Mesendoderm (in vitro differentiated cells): ENCODE results near the gene PLK3.
"Not testable (repeated sequence)": the region's sequence is repeated elsewhere in the genome, so short reads cannot be mapped to it uniquely, and the experiment has no call there.

Source experiments
- DNase-seq: peaks from one replicate; pipeline ENCODE4 v3.0.0; 2013
- H2AK5ac ChIP-seq: 2 replicates; pipeline ENCODE4 v1.6.1; 2013; ENCODE audit warnings: low read length, inconsistent platforms
- H2BK120ac ChIP-seq: 2 replicates; pipeline ENCODE4 v1.6.1; 2013; ENCODE audit warnings: low read depth, mild to moderate bottlenecking, low read length, moderate library complexity, mixed read lengths
- H2BK15ac ChIP-seq: replicated peaks from 2 replicates; pipeline ENCODE4 v1.6.1; 2013; ENCODE audit warnings: low read depth, mild to moderate bottlenecking, moderate library complexity
- H2BK5ac ChIP-seq: 2 replicates; pipeline ENCODE4 v1.6.1; 2013; ENCODE audit warnings: low read length, inconsistent platforms
- H3K18ac ChIP-seq: 2 replicates; pipeline ENCODE4 v1.6.1; 2013; ENCODE audit warnings: mild to moderate bottlenecking, low read length, mixed read lengths
- H3K23ac ChIP-seq: one replicate; pipeline ENCODE4 v1.6.1; 2013; ENCODE audit warnings: low read length
- H3K27ac ChIP-seq: 2 replicates; pipeline ENCODE4 v1.5.1; 2013; ENCODE audit warnings: low read depth, mild to moderate bottlenecking, inconsistent platforms, low read length, moderate library complexity
- H3K27me3 ChIP-seq: 2 replicates; pipeline ENCODE4 v1.6.1; 2013; ENCODE audit warnings: low read length, control low read depth, mild to moderate bottlenecking, inconsistent platforms; ENCODE audit not compliant: insufficient read depth, poor library complexity
- H3K36me3 ChIP-seq: 2 replicates; pipeline ENCODE4 v1.6.1; 2013; ENCODE audit warnings: low read length, inconsistent platforms; ENCODE audit not compliant: control insufficient read depth, insufficient read depth
- H3K4ac ChIP-seq: one replicate; pipeline ENCODE4 v1.6.1; 2013; ENCODE audit warnings: low read depth, mild to moderate bottlenecking, low read length, moderate library complexity
- H3K4me1 ChIP-seq: 2 replicates; pipeline ENCODE4 v1.6.1; 2013; ENCODE audit warnings: low read depth, low read length, inconsistent platforms; ENCODE audit not compliant: control insufficient read depth
- H3K4me2 ChIP-seq: 2 replicates; pipeline ENCODE4 v1.6.1; 2013; ENCODE audit warnings: low read length
- H3K4me3 ChIP-seq: 2 replicates; pipeline ENCODE4 v1.5.1; 2013; ENCODE audit warnings: mild to moderate bottlenecking, low read length
- H3K56ac ChIP-seq: one replicate; pipeline ENCODE4 v1.6.1; 2013; ENCODE audit warnings: low read length
- H3K79me1 ChIP-seq: 2 replicates; pipeline ENCODE4 v1.6.1; 2013; ENCODE audit warnings: low read length, inconsistent platforms
- H3K79me2 ChIP-seq: 2 replicates; pipeline ENCODE4 v1.6.1; 2013; ENCODE audit warnings: mild to moderate bottlenecking, low read length; ENCODE audit not compliant: control insufficient read depth, insufficient read depth
- H3K9ac ChIP-seq: 2 replicates; pipeline ENCODE4 v1.6.1; 2013; ENCODE audit warnings: low read length, inconsistent platforms
- H4K5ac ChIP-seq: one replicate; pipeline ENCODE4 v1.6.1; 2013; ENCODE audit warnings: low read length
- H4K8ac ChIP-seq: one replicate; pipeline ENCODE4 v1.6.1; 2013; ENCODE audit warnings: low read depth, mild to moderate bottlenecking, control low read depth, low read length, moderate library complexity
- WGBS: extraction: QIAGEN DNeasy Blood & Tissue Kit; methylation state at CpG from one replicate; pipeline ENCODE4 v1.1.7; 2013; ENCODE audit warnings: low lambda C conversion rate, missing lambda C conversion rate; ENCODE audit not compliant: insufficient coverage; ENCODE audit errors: extremely low coverage; 5-methylcytosine and 5-hydroxymethylcytosine counted together

Gene PLK3

GRCh38 chr1:44822131-44822701 is 22.0 kb downstream of the PLK3 start:
- no peak overlapping the region for H2BK5ac ChIP-seq
- H3K36me3 ChIP-seq, result no peaks in the 10 kb centered on the region
- H3K27me3 ChIP-seq, result no peaks in the 10 kb centered on the region
- no peak overlapping the region for H2BK120ac ChIP-seq
- H3K23ac ChIP-seq, result no peak overlapping the region
- H3K4me3 ChIP-seq, result no peak overlapping the region
- no CpG with 5 or more reads among the region's 6 CpGs for WGBS
- no peak overlapping the region for H3K9ac ChIP-seq
- no peaks in the 10 kb centered on the region for H3K79me1 ChIP-seq
- H2AK5ac ChIP-seq, result no peak overlapping the region
- H4K5ac ChIP-seq, result no peak overlapping the region
- no peak overlapping the region for H3K4ac ChIP-seq
- no peak overlapping the region for H3K4me2 ChIP-seq
- H3K56ac ChIP-seq, result peak overlapping the region; percentile 2
- no peaks in the 10 kb centered on the region for H3K79me2 ChIP-seq
- H3K18ac ChIP-seq, result no peak overlapping the region
- H4K8ac ChIP-seq, result no peak overlapping the region
- H3K4me1 ChIP-seq, result peaks cover 3% of the 10 kb centered on the region
- no peak overlapping the region for H3K27ac ChIP-seq
- no peak overlapping the region for H2BK15ac ChIP-seq
- DNase-seq, result no peak

GRCh38 chr1:44822981-44823451 is 22.8 kb downstream of the PLK3 start:
- WGBS, result no CpG with 5 or more reads among the region's 15 CpGs
- H3K27ac ChIP-seq, result no peak overlapping the region
- H3K56ac ChIP-seq, result no peak overlapping the region
- no peak overlapping the region for H4K5ac ChIP-seq
- H3K18ac ChIP-seq, result no peak overlapping the region
- H3K36me3 ChIP-seq, result no peaks in the 10 kb centered on the region
- H3K27me3 ChIP-seq, result no peaks in the 10 kb centered on the region
- H3K9ac ChIP-seq, result no peak overlapping the region
- H3K4me1 ChIP-seq, result peaks cover 3% of the 10 kb centered on the region
- H2BK15ac ChIP-seq, result no peak overlapping the region
- H3K4ac ChIP-seq, result no peak overlapping the region
- H2BK5ac ChIP-seq, result no peak overlapping the region
- H3K23ac ChIP-seq, result peak overlapping the region; percentile 66
- H3K79me1 ChIP-seq, result no peaks in the 10 kb centered on the region
- H3K4me2 ChIP-seq, result no peak overlapping the region
- H2BK120ac ChIP-seq, result no peak overlapping the region
- no peak overlapping the region for H3K4me3 ChIP-seq
- no peaks in the 10 kb centered on the region for H3K79me2 ChIP-seq
- no peak overlapping the region for H2AK5ac ChIP-seq
- no peak overlapping the region for H4K8ac ChIP-seq
- DNase-seq, result no peak

- not testable (repeated sequence) for H4K8ac ChIP-seq, H3K27me3 ChIP-seq, H3K79me1 ChIP-seq, H3K4ac ChIP-seq, H3K56ac ChIP-seq, H2BK15ac ChIP-seq, H3K9ac ChIP-seq, H4K5ac ChIP-seq, H3K18ac ChIP-seq, DNase-seq, H3K4me3 ChIP-seq, H3K23ac ChIP-seq, H3K36me3 ChIP-seq, H2BK5ac ChIP-seq, H3K79me2 ChIP-seq, H3K4me1 ChIP-seq, H3K27ac ChIP-seq, H2BK120ac ChIP-seq, H3K4me2 ChIP-seq, H2AK5ac ChIP-seq
- no CpG with 5 or more reads among the region's 6 CpGs for WGBS
Measured at GRCh38 chr1:44824392-44824791, 24.2 kb downstream of the PLK3 start.

GRCh38 chr1:44826375-44827196 is 26.4 kb downstream of the PLK3 start:
- Histone ChIP-seq H2BK5ac (no peak overlapping the region), H4K8ac (no peak overlapping the region), H3K18ac (no peak overlapping the region), H3K36me3 (no peaks in the 10 kb centered on the region), H3K4ac (no peak overlapping the region), H3K27me3 (no peaks in the 10 kb centered on the region), H2BK120ac (no peak overlapping the region), H3K9ac (no peak overlapping the region), H2AK5ac (no peak overlapping the region), H3K4me1 (no peaks in the 10 kb centered on the region), H3K79me1 (no peaks in the 10 kb centered on the region), H2BK15ac (no peak overlapping the region), H3K79me2 (no peaks in the 10 kb centered on the region), H3K4me3 (no peak overlapping the region), H4K5ac (no peak overlapping the region), H3K23ac (no peak overlapping the region), H3K56ac (peak overlapping the region; percentile 15), H3K4me2 (no peak overlapping the region), H3K27ac (no peak overlapping the region)
- WGBS, result no CpG with 5 or more reads among the region's 24 CpGs
- no peak for DNase-seq

- H2BK15ac ChIP-seq, result no peak overlapping the region
- no peaks in the 10 kb centered on the region for H3K27me3 ChIP-seq
- WGBS, result no CpG with 5 or more reads among the region's 28 CpGs
- no peak overlapping the region for H4K5ac ChIP-seq
- no peaks in the 10 kb centered on the region for H3K36me3 ChIP-seq
- no peak overlapping the region for H2BK120ac ChIP-seq
- no peak overlapping the region for H4K8ac ChIP-seq
- H3K4me3 ChIP-seq, result no peak overlapping the region
- DNase-seq, result peak; percentile 56
- no peak overlapping the region for H3K4ac ChIP-seq
- H3K79me1 ChIP-seq, result no peaks in the 10 kb centered on the region
- no peak overlapping the region for H3K23ac ChIP-seq
- no peak overlapping the region for H3K4me2 ChIP-seq
- H2AK5ac ChIP-seq, result no peak overlapping the region
- peak overlapping the region; percentile 15 for H3K56ac ChIP-seq
- H3K9ac ChIP-seq, result no peak overlapping the region
- H3K79me2 ChIP-seq, result no peaks in the 10 kb centered on the region
- no peak overlapping the region for H3K18ac ChIP-seq
- no peak overlapping the region for H2BK5ac ChIP-seq
- H3K4me1 ChIP-seq, result no peaks in the 10 kb centered on the region
- no peak overlapping the region for H3K27ac ChIP-seq
Measured at GRCh38 chr1:44827197-44828002, 27.2 kb downstream of the PLK3 start.
